Activated gamma-delta T cell treated with Interleukin-2 at 50 U/mL for 16 hours (primary cell): Measurements from ENCODE around the gene NEIL3.
A peak's percentile ranks its signal among the peaks of the same experiment; 100 is the strongest.

Experiments
- DNase-seq: peaks from one replicate; pipeline ENCODE4 v3.0.0-alpha.2; 2020

Gene NEIL3

DNA sequence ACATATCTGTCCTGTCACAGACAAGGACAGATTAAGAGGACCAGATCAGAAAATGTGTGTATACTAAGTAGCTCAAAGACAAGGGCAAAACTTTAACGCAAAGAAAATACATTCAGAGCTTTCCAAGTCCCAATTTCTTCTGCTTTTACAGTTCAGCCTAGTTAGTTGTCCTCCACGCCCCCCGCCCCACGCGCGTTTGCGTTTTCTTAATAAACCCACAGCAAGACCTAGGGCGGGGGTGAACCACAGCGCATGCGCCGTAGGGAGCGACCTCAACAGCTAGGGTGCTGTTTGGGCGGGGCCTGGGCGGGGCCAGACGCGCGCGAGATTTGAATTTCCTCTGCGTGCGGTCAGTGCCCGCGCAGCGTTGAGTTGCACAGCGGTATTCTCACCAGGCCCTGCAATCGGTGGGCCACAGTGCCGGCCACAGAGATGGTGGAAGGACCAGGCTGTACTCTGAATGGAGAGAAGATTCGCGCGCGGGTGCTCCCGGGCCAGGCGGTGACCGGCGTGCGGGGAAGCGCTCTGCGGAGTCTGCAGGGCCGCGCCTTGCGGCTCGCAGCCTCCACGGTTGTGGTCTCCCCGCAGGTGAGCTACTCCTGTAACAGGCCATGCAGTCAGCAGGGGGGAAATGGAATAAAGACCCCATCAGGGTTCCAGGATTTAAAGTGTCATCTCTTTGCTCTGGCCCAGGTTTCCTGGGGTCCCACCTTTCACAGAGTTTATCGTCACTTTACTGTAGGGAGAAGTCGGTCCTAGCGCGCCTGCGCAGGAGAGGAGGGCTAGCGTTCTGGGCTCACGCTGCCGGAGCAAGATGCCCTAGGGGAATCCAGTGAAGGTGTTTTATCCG, at the start of gene NEIL3:
NEIL3 (plus strand) TSS at position 353 of the 850 bp plus-strand sequence; CDS start at position 433, 80 bp downstream.
- peak; percentile 96 for DNase-seq

DNA sequence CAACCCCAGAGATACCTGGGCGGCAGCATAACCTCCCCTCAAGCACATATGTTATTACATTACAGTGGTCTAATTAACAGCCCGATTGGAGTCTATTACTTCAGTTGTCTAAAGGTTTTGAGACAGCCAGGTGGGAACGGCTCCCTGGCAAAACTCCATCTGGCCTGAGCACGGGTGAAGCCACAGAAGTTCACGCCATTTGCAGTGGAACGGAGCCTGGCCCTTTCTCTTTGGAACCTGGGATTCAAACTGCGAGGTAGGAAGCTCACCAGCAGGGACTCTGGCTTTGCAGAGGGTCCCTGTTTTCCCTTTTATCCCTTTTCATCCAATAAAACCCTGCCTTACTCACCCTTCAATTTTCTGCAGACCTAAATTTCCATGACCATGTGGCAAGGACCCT, 45.9 kb upstream of the NEIL3 start:
- no peak for DNase-seq

- DNase-seq, result no peak
Observed at GRCh38 chr4:177264788-177265422, 44.8 kb upstream of the NEIL3 start.

DNA sequence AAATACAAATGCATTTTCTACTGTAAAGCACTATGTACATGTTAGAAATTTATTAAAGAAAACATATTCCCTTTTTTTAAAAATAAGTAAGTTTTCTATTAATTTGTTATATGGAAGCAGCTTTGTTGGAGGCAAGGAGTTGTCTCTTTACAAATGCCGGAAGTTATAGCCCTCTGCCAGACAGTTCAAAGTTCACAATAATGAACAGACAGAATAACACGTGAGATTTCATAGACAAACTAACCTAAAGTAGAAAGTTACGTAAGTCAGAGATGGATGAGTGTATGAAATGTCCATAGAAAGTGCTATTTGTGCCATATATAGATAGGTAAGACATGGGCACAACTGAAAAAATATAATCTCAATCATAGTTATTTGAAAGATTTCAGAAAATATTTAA, 43.9 kb upstream of the NEIL3 start:
- DNase-seq, result no peak

DNA sequence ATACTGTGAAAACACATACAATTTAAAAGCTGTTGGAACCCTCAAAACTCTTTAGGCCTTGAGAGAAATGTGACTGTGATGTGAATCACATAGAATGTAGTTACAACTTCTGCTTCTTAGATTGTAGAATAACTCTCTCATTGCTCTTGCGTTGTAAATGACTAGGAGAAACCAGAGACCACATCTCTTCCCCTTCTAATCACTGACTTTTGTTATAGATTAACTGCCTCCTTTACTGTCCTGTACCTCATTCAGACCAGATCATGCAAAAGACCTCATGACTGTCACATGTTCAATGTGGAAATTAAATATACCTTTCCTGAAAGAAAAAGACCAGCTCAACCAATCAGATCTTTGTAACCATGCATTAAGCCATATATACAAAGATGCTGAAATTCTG, 43.2 kb upstream of the NEIL3 start:
- no peak for DNase-seq

DNA sequence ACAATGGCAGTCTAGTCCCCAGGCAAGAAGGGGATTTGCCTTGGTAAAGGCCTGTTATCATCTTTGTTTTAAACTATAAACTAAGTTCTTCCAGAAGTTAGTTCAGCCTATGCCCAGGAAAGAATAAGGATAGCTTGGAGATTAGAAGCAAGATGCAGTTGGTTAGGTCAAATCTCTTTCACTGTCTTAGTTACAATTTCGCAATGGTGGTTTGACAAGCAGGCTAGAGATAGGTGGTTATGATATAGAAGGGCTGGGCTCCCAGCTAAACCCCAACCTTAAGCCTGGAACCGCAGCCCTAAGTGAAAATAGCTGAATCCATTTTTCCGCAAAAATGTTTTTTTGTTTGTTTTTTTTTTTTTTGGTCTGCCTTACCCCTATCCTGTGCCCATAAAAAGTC, 41.8 kb upstream of the NEIL3 start:
- DNase-seq, result no peak

- no peak for DNase-seq
Observed at GRCh38 chr4:177271091-177271490, 38.6 kb upstream of the NEIL3 start.

GRCh38 chr4:177271915-177272766, 37.5 kb upstream of the NEIL3 start:
- no peak for DNase-seq

GRCh38 chr4:177275999-177276398, 33.7 kb upstream of the NEIL3 start:
- no peak for DNase-seq

GRCh38 chr4:177281351-177281909, 28.2 kb upstream of the NEIL3 start:
- no peak for DNase-seq

GRCh38 chr4:177282284-177282835, 27.3 kb upstream of the NEIL3 start:
- no peak for DNase-seq

- DNase-seq, result no peak
Observed at GRCh38 chr4:177283167-177283566, 26.5 kb upstream of the NEIL3 start.

DNA sequence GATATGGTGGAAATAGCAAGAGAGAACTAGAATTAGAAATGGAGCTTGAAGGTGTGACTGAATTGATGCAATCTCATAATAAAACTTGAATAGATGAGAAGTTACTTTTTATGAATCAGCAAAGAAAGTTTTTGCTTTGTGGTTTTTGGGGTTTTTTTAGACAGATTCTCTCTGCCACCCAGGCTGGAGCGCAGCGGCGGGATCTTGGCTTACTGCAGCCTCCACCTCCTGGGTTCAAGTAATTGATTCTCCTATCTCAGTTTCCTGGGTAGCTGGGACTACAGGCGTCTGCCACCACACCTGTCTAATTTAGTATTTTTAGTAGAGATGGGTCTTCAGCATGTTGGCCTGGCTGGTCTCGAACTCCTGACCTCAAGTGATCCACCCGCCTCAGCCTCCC, 23.7 kb upstream of the NEIL3 start:
- no peak for DNase-seq

DNA sequence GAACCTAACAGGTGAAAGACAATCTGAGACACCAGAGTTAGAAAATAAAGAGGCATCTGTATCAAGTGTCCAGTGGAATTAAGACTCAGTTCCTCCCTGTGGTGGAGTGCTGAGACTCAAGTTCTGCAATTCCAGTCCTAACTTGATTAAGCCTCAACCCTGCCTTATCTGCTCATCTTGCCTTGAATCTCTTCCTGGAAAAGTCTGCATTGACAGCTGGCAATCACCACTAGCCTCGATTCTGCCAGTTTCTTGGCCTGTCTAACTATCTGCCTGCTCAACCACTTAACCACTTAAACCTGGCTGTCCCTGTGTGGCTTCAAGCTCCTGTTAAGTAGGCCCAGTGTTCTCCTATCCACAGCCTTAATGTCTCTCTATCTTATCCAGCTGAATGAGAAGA, 22.4 kb upstream of the NEIL3 start:
- no peak for DNase-seq

DNA sequence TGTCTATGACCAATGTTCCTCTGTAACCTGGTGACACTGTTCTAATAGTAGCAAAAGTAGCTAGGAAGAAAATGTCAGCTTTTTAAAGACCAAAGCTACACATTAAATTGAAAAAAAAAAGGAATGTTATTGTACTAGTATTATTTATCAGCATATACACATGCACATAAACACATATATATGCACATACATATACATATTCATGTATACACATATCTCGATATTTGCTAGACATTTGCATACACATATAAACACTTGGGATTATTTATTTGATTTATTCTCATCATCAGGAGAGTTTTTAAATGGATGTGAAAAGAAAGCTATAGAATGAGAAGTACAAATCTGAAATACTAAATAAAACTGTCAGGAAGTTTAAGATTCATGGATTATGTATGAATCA, 21.3 kb upstream of the NEIL3 start:
- no peak for DNase-seq

GRCh38 chr4:177290780-177291179, 18.9 kb upstream of the NEIL3 start:
- DNase-seq, result no peak

DNA sequence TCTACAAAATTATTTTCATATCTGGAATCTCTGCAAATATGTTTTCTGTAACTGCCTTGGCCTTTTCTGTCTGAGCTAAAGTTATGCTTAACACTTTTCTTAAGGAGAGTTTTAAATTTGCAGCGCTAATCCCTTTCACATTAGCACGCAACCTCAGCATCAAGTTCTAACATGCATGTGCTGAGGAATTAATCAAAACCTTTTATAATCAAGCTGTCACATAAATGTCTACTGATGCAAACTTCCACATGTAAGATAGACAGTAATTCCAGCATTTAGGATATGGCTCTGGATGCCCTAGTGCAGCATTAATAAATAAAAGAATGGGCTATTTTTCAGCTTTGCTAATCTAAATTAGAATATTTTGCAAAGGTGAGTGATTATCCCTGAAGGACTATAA, 17.5 kb upstream of the NEIL3 start:
- no peak for DNase-seq

DNA sequence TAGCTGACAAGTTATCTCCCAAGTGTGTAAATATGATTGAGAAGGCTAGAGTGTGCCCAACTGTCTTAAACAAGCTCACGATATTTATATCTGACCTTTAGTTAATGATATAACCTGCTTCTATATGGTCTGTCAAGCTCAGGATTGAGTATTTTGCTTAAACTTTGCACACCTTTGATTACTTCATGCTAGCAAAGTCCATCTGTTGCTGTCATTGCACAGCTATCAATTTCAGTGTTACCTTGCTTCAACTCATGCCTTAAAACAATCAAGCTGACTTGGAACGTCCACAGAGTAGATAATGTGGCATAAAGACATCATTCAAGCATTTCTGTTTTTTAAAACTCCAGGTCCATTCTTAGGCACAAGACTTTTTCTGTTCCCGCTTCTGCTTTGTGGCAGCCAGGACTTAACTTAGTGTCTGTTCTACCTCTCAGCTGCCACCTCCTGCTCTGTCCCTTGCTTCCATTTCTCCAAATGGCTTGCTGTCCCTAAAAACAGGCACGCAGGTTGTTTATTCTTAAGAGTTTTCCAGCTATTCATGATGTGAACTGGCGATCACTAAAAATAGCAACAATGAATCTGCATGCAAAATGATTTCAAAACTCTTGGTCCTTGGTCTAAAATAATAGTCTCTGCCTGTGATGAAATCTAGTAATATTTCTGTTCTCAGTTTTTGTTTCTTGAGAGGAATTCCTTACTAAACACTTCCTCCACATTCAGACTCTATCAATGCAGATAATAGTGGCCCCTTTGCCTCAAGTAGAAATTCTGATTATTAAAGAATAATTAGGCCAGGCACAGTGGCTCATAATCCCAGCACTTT, 16.3 kb upstream of the NEIL3 start:
- no peak for DNase-seq

DNA sequence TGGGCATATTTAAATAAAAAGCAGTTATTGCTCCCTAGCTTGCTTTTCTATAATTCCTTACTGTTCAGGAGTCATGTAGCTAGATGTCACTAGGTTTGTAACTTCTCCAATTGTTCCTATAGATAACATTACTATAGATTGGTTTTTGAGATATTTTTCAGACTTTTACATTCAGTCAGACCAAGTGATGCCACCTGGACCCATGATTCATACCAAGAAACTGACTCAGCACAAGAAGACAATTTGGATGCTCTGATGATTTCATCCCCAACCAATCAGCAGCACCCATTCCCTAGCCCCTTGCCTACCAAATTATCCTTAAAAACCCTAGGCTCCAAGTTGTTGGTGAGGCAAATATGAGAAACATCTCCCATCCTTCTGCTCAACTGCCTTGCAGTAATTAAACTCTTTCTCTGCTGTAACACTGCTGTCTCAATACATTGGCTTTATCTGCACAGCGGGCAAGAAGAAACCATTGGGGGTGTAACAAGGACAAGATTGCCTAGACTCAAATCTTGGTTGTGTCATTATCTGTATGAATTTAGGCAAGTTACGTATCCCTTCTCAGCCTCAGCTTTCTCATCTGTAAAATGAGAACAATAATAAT, 11.8 kb upstream of the NEIL3 start:
- DNase-seq, result no peak

GRCh38 chr4:177301126-177301639, 8.5 kb upstream of the NEIL3 start:
- DNase-seq, result no peak

DNA sequence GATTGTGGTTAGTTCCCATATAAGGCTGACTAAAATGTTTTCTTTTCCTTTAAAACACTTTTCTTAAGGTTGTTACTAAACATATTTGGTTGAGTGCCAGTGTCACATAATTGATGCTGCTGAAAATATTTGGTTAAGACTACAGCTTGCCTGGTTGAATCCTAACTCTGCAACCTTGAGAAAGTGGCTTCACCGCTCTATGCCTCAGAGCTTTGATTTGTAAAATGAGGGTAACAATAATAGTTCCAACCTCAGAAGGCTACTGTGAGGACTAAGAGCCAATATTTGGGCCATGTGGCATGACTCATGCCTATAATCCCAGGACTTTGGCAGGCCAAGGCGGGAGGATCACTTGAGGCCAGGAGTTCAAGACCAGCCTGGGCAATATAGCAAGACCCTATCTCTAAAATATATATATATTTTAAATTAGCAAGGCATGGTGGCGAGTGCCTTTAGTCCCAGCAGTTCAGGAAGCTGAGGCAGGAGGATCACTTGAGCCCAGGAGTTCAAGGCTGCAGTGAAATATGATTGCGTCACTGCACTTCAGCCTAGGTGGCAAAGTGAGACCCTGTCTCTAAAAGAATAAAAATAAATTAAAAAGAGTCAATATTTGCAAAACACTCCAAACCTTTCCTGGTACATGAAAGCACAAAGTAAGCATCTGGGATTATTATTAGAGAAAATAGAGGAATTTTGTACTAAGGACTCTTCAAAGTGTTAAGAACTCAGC, 7.1 kb upstream of the NEIL3 start:
- no peak for DNase-seq
